Lower lobe of right lung (tissue), 2 donors: ENCODE data around the gene FAF1. TPM values are rescaled to one million over a fixed set of nuclear protein-coding genes. Genes with fewer than 3 reads are reported as not detected.

ENCODE experiments used
- ATAC-seq, 2 donors: fragments of 200-7000 bp; cut with Tn5 transposase; one replicate each; pipeline ENCODE4 v1.9.1; 2020 to 2022; ENCODE audit warnings: mild to moderate bottlenecking in 2 of 2, moderate library complexity in 2 of 2
- DNase-seq: peaks from one replicate; pipeline ENCODE4 v3.0.0-alpha.2; 2020
- H3K27ac ChIP-seq: fragments of 200-600 bp; one replicate; pipeline ENCODE4 v1.8.0; 2022
- H3K27me3 ChIP-seq: fragments of 200-600 bp; one replicate; pipeline ENCODE4 v1.8.0; 2022; ENCODE audit warnings: low read depth
- H3K36me3 ChIP-seq: fragments of 200-600 bp; one replicate; pipeline ENCODE4 v1.8.0; 2022; ENCODE audit warnings: mild to moderate bottlenecking
- H3K4me1 ChIP-seq: fragments of 200-600 bp; one replicate; pipeline ENCODE4 v1.8.0; 2022
- H3K4me3 ChIP-seq: fragments of 200-600 bp; one replicate; pipeline ENCODE4 v1.8.0; 2022; ENCODE audit warnings: mild to moderate bottlenecking
- H3K9me3 ChIP-seq: fragments of 200-600 bp; one replicate; pipeline ENCODE4 v1.8.0; 2022
- CTCF ChIP-seq: fragments of 200-600 bp; IDR thresholded peaks from one replicate; pipeline ENCODE4 v1.8.0; 2022; ENCODE audit warnings: antibody characterized with exemption, mild to moderate bottlenecking
- intact Hi-C: fragments of 100-400 bp; cut with DNase I; formaldehyde crosslinking; loops from one replicate; pipeline ENCODE4 v1.11.0; 2022
- total RNA-seq: library from RNA; stranded (reverse); fragmentation: NEBNext Ultra II Directional; extraction: Animal tissue kit (Norgen Biotek cat#: 25700); gene quantifications from one replicate; pipeline ENCODE4 v1.2.1, GENCODE V29; 2021
- donor health status: DM: no; HTN: yes; CAD: no; lungs with severe emphysema.

The FAF1 gene
- total RNA-seq, 1 donor from 2014 or later, result 45.0 TPM

DNA sequence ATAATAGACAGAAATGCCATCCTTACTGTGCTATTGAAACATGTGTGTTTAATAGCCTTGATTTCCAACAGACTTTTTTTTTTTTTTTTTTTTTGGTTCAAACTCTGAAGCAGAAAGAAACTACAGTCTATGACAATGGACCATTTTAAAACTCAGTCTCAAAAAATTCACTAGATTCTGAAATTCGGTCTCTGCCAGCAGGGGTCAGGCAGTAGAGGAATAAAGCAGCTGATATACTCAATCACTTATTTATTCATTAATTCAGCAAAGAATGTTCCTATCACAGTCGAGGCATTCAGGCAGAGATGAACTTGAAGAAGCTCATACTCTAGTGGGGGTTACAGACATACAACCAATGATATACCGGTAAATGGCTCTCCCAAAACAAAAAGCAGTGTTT is 275.9 kb downstream of the FAF1 start:
- Histone ChIP-seq H3K4me1 (no peaks in the 10 kb centered on the region), H3K27me3 (no peaks in the 10 kb centered on the region), H3K9me3 (no peaks in the 10 kb centered on the region), H3K27ac (no peak overlapping the region), H3K4me3 (no peak overlapping the region), H3K36me3 (peaks cover 6% of the 10 kb centered on the region)
- no peak for TF ChIP-seq CTCF
- intact Hi-C loops, result no loop called here
- DNase-seq (no peak), ATAC-seq (no peak)

- DNase-seq, result no peak
- H3K4me3 ChIP-seq, result no peak overlapping the region
- H3K27me3 ChIP-seq, result no peaks in the 10 kb centered on the region
- no peak for TF ChIP-seq CTCF
- no peaks in the 10 kb centered on the region for H3K36me3 ChIP-seq
- H3K27ac ChIP-seq, result no peak overlapping the region
- no peak for ATAC-seq
- no peaks in the 10 kb centered on the region for H3K4me1 ChIP-seq
- intact Hi-C loops, result no loop called here
- no peaks in the 10 kb centered on the region for H3K9me3 ChIP-seq
Observed at GRCh38 chr1:50681931-50682330, 278.1 kb downstream of the FAF1 start.

DNA sequence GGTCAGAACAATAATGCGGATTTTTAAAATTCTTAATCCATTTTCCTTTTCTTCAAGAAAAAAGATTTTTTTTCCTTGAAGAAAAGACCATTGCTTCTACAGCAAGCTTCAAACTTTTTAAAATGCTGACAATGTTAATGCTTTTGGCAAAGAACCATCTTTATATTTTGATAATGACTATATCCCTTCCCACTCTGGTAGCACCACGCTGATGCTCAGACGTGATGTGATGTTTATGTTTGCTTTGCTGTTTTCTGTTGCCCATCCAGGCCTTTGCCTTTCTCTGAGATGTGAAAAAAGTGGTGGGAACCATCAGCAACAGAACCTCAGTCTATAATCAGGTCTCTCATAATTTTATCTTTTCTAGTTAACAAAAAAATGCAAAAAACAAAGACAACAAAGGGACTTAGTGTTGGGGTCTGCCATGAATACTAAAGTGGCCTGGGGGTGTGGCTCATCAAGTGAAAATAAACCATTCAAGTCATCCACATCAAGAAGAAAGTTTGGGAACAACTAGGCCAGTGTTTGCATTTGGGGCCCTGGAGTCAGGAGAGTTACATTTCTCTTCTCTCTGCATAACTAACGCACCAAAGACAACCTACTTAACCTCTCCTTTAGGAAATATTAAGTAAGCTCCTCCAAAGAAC is 292.2 kb downstream of the FAF1 start:
- Histone ChIP-seq H3K27ac (peak overlapping the region; percentile 19), H3K27me3 (no peaks in the 10 kb centered on the region), H3K36me3 (peaks cover 3% of the 10 kb centered on the region), H3K4me1 (peaks cover 24% of the 10 kb centered on the region), H3K4me3 (no peak overlapping the region), H3K9me3 (no peaks in the 10 kb centered on the region)
- peak in 1 of 2 donors; percentile 45 for ATAC-seq
- intact Hi-C loops, result no loop called here
- no peak for TF ChIP-seq CTCF
- DNase-seq, result no peak

DNA sequence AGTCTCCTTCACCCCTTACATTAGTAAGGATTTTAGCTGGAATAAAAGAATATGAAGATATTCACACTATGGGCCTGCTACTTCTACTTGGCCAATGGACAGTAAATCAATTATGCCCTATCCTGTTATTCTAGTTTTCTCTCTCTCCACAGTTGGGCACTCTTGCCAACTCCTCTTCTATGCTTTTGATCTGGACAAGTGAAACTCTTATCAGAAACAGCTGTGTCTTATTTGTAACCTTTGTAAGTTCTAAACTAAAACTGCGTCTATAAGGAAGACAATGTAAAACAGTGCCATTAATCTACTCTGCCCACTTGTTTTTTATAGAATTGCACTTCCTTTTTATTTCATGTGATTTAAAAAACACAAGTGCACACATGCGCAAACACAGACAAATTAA is 292.8 kb downstream of the FAF1 start:
- Histone ChIP-seq H3K27ac (peak overlapping the region; percentile 28), H3K4me1 (peaks cover 24% of the 10 kb centered on the region), H3K4me3 (no peak overlapping the region), H3K36me3 (no peaks in the 10 kb centered on the region), H3K27me3 (no peaks in the 10 kb centered on the region), H3K9me3 (no peaks in the 10 kb centered on the region)
- TF ChIP-seq CTCF, result no peak
- intact Hi-C loops, result no loop called here
- no peak for DNase-seq
- ATAC-seq, result peak in 1 of 2 donors; percentile 39

GRCh38 chr1:50666849-50667248 is 293.2 kb downstream of the FAF1 start:
- Histone ChIP-seq H3K4me1 (peaks cover 24% of the 10 kb centered on the region), H3K4me3 (no peak overlapping the region), H3K9me3 (no peaks in the 10 kb centered on the region), H3K27me3 (no peaks in the 10 kb centered on the region), H3K27ac (peak overlapping the region; percentile 28), H3K36me3 (no peaks in the 10 kb centered on the region)
- intact Hi-C loops, result no loop called here
- no peak for TF ChIP-seq CTCF
- ATAC-seq (no peak), DNase-seq (no peak)
